ENCODE measurements around the gene PPL. TPM values are rescaled to one million over a fixed set of nuclear protein-coding genes. Genes with fewer than 3 reads are reported as not detected.

PPL gene
- total and polyA plus RNA-seq, 2 of the 13 experiments (the other 11 are each of a cell fraction or from before 2014, with no cell fraction given): 5.7 to 6.6 TPM

GRCh38 chr16:4924593-4925292, 12.2 kb downstream of the PPL start (continued):
- TF ChIP-seq ZNF639 (CRISPR knock-in tag; conservative IDR thresholded peaks at IDR 0.05): 0 out of 2 replicates have a peak, but pooled peaks have one; percentile 58
- no peak for TF ChIP-seq TFE3 (CRISPR knock-in tag; IDR thresholded peaks at IDR 0.05)
- no peak for TF ChIP-seq AGO1 (IDR thresholded peaks at IDR 0.05; ENCODE audit: low read depth, low read length, poor library complexity, severe bottlenecking)
- no peak for TF ChIP-seq ZNF550 (CRISPR knock-in tag; IDR thresholded peaks at IDR 0.05; ENCODE audit: borderline replicate concordance)
- peak; percentile 87; the same call in 1 of the 2 replicates for TF ChIP-seq ZNF619 (CRISPR knock-in tag; IDR thresholded peaks at IDR 0.05)
- no peak for TF ChIP-seq TRAFD1 (CRISPR knock-in tag; IDR thresholded peaks at IDR 0.05; ENCODE audit: borderline replicate concordance)
- no peak for TF ChIP-seq KIAA2018 (CRISPR knock-in tag; IDR thresholded peaks at IDR 0.05; ENCODE audit: borderline replicate concordance)
- 0 out of 2 replicates have a peak, but pooled peaks have one; percentile 60 for TF ChIP-seq HNRNPL (IDR thresholded peaks at IDR 0.05; ENCODE audit: low read depth, low read length)
- TF ChIP-seq SRF (IDR thresholded peaks at IDR 0.05; ENCODE audit: low read depth, low read length): no peak
- TF ChIP-seq CBX2 (IDR thresholded peaks at IDR 0.05; ENCODE audit: low read depth, low read length): no peak
- TF ChIP-seq CBX2 (CRISPR knock-in tag; IDR thresholded peaks at IDR 0.05; ENCODE audit: low read depth): no peak
- no peak for TF ChIP-seq ETV6 (CRISPR knock-in tag; conservative IDR thresholded peaks at IDR 0.05)
- TF ChIP-seq ZBTB33 (CRISPR knock-in tag; IDR thresholded peaks at IDR 0.05): peak; percentile 15; the same call in 1 of the 2 replicates

Data from HepG2 (cell line).